Stimulated activated CD8-positive, alpha-beta memory T cell treated with anti-CD3 and anti-CD28 coated beads, Interleukin-4, amount 100 ng/mL, for 4 hours (primary cell): Measurements from ENCODE around the gene ARHGEF4.

ENCODE experiments used
- DNase-seq, 2 donors: peaks; one replicate each; pipeline ENCODE4 v3.0.0-alpha.2; 2020; ENCODE audit warnings: low read depth in 2 of 2, low spot score in 1 of 2

The ARHGEF4 gene

GRCh38 chr2:130834931-130835765 is 1.6 kb upstream of the ARHGEF4 start:
- DNase-seq: no peak

DNA sequence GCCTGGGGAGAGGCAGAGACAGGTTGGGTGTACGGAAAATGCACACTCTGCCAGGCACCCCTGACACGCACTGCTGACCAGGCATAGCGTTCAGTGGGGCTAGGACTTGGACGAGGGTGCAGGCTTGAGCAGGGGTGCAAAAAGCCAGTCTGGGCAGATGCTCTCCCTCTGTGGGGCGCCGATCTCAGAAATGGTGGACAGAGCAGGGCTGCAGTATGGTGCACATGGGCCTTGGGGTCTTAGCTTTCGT is 1.0 kb upstream of the ARHGEF4 start:
- no peak for DNase-seq

GRCh38 chr2:130837175-130837810 is 579 bp downstream of the ARHGEF4 start:
- no peak for DNase-seq

- no peak for DNase-seq
Measured at GRCh38 chr2:130837811-130838565, 1.3 kb downstream of the ARHGEF4 start.

GRCh38 chr2:130839011-130839780 is 2.5 kb downstream of the ARHGEF4 start:
- no peak for DNase-seq

DNA sequence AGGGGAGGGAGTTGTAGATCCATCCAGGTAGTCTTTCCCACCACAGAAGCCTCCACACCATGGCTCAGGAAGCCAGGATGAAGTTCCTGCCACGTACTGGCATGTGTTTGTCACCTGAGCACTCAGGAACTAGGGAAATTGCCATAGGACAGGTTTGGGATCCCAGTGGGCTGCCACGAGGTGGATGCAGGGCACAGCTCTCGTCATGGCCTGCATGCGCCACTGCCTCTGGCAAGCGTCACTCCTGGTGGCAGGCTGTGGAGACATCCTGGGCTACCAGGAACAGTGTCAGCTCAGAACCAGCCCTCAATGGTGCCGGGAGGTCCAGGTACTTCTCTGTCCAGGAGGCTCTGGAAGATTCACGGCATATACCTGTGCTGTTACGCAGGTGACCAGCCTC is 3.8 kb downstream of the ARHGEF4 start:
- no peak for DNase-seq

GRCh38 chr2:130841741-130842365 is 5.1 kb downstream of the ARHGEF4 start:
- no peak for DNase-seq

DNA sequence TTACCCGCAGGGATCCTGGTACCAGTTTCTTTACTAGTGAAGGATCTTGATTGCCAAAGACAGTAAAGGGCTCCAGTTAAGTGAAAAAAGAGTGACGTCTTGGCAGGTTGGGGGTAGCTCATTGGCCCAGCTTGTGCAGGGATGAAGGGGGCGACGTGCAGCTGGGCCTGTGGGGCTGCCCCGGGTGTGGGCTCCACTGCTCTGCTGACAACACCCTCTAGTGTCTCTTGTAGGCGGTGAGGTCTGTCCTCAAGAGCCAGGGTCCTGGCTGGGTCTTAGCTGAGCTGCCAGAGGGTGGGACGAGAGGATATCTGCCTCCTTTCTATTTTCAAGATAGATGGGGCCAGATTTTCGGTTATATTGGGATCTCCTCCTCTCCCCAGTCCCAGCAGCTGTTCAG is 6.1 kb downstream of the ARHGEF4 start:
- DNase-seq: no peak

DNA sequence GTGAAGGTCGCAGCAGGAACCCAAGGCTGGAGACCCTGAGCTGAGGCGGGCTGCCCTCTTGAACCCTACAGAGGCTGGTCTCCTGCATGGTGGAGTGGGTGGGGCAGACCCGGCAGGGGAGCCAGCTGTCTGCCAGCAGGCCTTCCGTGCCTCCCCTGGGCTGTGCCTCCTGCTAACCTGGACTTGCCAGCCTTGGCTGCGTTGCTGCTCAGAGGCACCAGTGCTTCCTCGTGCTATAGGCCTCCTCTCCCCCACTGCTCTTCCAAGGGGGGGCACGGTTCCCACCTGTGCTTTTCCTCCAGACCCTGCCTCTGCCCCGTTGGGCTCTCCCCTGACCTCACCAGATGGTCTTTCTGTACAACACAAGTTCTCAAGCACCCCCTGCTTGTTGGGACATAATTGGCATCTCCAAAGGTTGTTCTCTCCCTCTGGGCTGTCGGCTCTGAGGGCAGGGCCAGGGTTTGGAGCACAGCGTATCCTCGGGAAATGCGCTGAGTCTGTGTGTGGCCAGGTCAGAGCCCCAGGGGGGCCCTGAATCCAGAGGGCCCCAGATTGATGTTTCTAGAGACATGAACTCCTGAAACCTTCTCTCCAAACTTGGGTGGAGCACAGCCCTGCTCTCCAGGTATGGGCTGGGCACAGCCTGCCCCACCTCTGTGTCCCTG is 6.7 kb downstream of the ARHGEF4 start:
- DNase-seq: no peak

DNA sequence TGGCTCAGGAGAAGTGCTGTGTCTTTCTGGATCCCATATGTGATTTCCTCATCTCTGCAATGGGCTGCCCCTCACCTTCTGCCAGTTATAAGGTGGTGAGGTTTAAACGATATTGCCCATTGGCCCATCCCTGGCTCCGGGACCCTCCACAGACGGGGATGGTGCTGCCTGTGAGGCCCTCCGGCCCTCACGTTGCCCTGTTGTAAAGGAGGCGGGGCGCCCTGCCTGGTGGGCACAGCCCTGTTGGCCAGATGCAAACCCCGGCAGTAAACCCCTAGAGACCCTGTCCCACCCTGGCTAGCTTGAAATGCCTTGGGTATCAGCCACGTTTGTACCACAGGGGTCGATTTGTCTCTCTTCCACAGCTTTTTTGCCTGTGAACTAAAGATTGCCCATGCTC is 7.4 kb downstream of the ARHGEF4 start:
- DNase-seq: no peak

DNA sequence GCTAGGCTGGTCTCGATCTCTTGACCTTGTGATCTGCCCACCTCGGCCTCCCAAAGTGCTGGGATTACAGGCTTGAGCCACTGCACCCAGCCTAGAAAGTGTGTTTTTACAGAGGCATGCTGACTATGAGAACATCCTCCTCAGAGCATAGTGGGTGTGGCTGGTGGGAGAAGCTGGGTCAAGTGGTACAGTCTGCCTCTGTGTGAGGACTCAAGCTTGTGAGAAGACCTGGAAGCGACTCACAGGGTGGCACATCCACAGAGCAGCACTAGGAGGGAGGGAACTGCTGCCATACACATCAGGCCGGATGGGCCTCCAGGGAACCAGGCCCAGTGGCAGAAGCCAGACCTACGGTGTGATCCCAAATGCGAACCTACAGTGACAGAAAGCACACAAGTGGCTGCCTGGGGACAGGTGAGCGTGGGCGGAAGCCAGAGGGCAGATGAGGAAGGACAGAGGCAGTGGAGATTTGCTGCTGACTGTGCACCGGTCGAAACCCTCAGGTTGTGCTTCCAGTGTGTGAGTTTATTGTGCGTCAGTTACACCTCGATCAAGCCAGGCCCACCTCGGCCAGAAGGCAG is 8.9 kb downstream of the ARHGEF4 start:
- DNase-seq: no peak

- no peak for DNase-seq
Measured at GRCh38 chr2:130846233-130846632, 9.5 kb downstream of the ARHGEF4 start.

GRCh38 chr2:130846686-130847375 is 10.1 kb downstream of the ARHGEF4 start:
- DNase-seq: no peak

- no peak for DNase-seq
Measured at GRCh38 chr2:130847776-130848525, 11.2 kb downstream of the ARHGEF4 start.

DNA sequence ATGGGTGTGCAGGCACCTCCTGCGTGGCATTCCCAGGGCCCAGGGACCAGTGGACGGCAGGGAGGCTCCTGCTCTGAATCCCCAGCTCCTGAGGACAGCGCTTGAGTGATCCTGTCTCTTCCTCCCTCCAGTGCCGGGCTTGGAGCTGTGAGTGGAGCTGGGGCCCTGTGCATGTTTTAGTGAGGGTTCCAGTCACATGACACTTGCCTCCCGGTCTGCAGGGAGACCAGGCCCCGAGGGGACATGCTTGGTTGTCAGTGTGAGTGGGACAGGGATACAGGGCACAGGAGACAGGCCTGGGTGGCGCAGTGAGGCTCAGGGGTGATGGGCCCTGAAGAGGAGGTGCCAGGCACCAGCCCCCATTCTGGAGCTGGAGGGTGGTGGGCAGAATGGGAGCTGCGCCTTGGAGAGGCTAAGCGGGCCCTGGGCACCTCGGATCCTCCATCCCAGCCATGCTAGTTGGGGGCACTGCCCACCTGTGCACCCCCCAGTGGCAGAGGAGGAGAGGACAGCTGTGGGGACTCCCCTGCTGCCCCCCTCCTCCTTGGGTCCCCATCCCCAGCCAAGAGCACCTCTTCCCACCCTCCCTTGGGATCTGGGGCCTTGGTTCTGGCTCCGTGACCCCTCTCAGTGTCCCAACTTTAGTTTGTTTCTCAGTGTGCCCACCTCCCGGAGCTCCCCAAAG is 12.0 kb downstream of the ARHGEF4 start:
- DNase-seq: no peak

- DNase-seq: no peak
Measured at GRCh38 chr2:130849896-130850787, 13.4 kb downstream of the ARHGEF4 start.
